Activated B cell treated with CpG ODN at 0.5 μM for 24 hours (primary cell): Measurements from ENCODE around the gene TMC5. TPM values are rescaled to one million over a fixed set of nuclear protein-coding genes. Genes with fewer than 3 reads are reported as not detected.

ENCODE experiments used
- ATAC-seq: fragments of 200-7000 bp; cut with Tn5 transposase; one replicate; pipeline ENCODE4 v1.10.0; 2021; ENCODE audit warnings: low read depth, mild to moderate bottlenecking, moderate library complexity
- CTCF ChIA-PET: fragments of 350-600 bp; sonication (Branson Sonifier 250); formaldehyde crosslinking; loops from one replicate; lab custom pipeline; 2021; ENCODE audit warnings: antibody characterized with exemption; lab: Charles Lee
- POLR2A ChIA-PET: fragments of 350-600 bp; sonication (Branson Sonifier 250); formaldehyde crosslinking; loops from one replicate; lab custom pipeline; 2021; ENCODE audit warnings: antibody characterized with exemption; lab: Charles Lee
- DNase-seq: peaks from one replicate; pipeline ENCODE4 v3.0.0; 2022
- H3K27ac Mint-ChIP-seq: one replicate; pipeline ENCODE4 v1.8.0; 2020; ENCODE audit warnings: mixed read lengths
- H3K27me3 Mint-ChIP-seq: one replicate; pipeline ENCODE4 v1.8.0; 2021; ENCODE audit warnings: mixed read lengths
- H3K36me3 Mint-ChIP-seq: one replicate; pipeline ENCODE4 v1.8.0; 2021; ENCODE audit warnings: low read depth, mixed read lengths
- H3K4me1 Mint-ChIP-seq: one replicate; pipeline ENCODE4 v1.8.0; 2021; ENCODE audit warnings: mixed read lengths
- H3K4me3 Mint-ChIP-seq: one replicate; pipeline ENCODE4 v1.8.0; 2020; ENCODE audit warnings: mild to moderate bottlenecking, mixed read lengths
- H3K9me3 Mint-ChIP-seq: one replicate; pipeline ENCODE4 v1.8.0; 2020; ENCODE audit warnings: mixed read lengths
- intact Hi-C: fragments of 100-400 bp; cut with micrococcal nuclease; formaldehyde crosslinking; loops from one replicate; pipeline ENCODE4 v1.15.1; 2024
- total RNA-seq: library from RNA; stranded (reverse); gene quantifications from 2 replicates; pipeline ENCODE4 v1.2.3, GENCODE V29; 2022
- TF ChIP-seq, protein P1 (sequence below): fragments of 200-600 bp; IDR thresholded peaks from one replicate; pipeline ENCODE4 v1.8.0; 2022; ENCODE audit warnings: antibody characterized with exemption, mild to moderate bottlenecking

The TMC5 gene
- total RNA-seq, 1 donor from 2014 or later, result not detected

DNA sequence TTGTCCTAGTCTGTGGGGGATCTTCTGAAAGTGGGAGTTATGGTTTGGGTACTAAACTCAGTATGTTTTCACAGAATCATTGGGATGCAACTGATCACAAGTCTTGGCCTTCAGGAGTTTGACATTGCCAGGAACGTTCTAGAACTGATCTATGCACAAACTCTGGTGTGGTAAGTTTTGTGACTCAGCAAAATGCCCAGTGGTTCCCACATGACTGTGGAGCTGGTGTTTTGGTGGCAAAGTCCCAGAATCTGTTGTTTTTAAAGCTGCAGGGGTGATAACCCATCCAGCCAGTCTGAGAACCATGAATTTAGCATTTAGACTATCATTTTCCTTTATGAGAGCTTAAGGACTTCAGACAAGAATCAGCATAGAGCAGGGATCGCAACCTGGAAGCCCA is 63.6 kb downstream of the TMC5 start:
- H3K4me3 Mint-ChIP-seq, result no peak overlapping the region
- no peak for DNase-seq
- H3K4me1 Mint-ChIP-seq, result no peaks in the 10 kb centered on the region
- H3K9me3 Mint-ChIP-seq, result no peaks in the 10 kb centered on the region
- ChIA-PET CTCF (interaction anchor here (1.5 kb wide), 1 partner anchor 22 kb away, joined by 3 read pairs; no protein-coding TSS in a partner anchor), POLR2A (no interaction called here)
- H3K27me3 Mint-ChIP-seq, result peaks cover 3% of the 10 kb centered on the region
- H3K36me3 Mint-ChIP-seq, result no peaks in the 10 kb centered on the region
- TF ChIP-seq, protein P1, sequence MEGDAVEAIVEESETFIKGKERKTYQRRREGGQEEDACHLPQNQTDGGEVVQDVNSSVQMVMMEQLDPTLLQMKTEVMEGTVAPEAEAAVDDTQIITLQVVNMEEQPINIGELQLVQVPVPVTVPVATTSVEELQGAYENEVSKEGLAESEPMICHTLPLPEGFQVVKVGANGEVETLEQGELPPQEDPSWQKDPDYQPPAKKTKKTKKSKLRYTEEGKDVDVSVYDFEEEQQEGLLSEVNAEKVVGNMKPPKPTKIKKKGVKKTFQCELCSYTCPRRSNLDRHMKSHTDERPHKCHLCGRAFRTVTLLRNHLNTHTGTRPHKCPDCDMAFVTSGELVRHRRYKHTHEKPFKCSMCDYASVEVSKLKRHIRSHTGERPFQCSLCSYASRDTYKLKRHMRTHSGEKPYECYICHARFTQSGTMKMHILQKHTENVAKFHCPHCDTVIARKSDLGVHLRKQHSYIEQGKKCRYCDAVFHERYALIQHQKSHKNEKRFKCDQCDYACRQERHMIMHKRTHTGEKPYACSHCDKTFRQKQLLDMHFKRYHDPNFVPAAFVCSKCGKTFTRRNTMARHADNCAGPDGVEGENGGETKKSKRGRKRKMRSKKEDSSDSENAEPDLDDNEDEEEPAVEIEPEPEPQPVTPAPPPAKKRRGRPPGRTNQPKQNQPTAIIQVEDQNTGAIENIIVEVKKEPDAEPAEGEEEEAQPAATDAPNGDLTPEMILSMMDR, result no peak
- intact Hi-C loops, result no loop called here
- ATAC-seq, result no peak
- H3K27ac Mint-ChIP-seq, result no peak overlapping the region

DNA sequence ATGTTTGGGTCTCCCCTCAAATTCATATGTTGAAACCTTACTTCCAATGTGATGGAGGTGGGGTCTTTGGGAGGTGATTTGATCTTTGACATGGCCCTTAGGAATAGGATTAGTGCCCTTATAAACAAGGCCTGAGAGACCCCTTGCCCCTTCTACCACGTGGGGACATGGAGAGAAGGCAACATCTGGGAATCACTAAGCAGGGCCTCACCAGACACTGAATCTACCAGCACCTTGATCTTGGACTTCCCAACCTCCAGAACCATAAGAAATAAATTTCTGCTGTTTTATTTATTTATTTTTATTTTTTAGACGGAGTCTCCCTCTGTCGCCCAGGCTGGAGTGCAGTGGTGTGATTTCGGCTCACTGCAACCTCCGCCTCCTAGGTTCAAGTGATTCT is 64.1 kb downstream of the TMC5 start:
- Mint-ChIP-seq H3K4me1 (no peaks in the 10 kb centered on the region), H3K27me3 (peaks cover 2% of the 10 kb centered on the region), H3K36me3 (no peaks in the 10 kb centered on the region), H3K9me3 (no peaks in the 10 kb centered on the region), H3K4me3 (no peak overlapping the region), H3K27ac (no peak overlapping the region)
- ChIA-PET POLR2A (no interaction called here), CTCF (interaction anchor here (1.5 kb wide), 1 partner anchor 21 kb away, joined by 3 read pairs; no protein-coding TSS in a partner anchor)
- ATAC-seq (no peak), DNase-seq (no peak)
- TF ChIP-seq, protein P1, result no peak
- intact Hi-C loops, result no loop called here

DNA sequence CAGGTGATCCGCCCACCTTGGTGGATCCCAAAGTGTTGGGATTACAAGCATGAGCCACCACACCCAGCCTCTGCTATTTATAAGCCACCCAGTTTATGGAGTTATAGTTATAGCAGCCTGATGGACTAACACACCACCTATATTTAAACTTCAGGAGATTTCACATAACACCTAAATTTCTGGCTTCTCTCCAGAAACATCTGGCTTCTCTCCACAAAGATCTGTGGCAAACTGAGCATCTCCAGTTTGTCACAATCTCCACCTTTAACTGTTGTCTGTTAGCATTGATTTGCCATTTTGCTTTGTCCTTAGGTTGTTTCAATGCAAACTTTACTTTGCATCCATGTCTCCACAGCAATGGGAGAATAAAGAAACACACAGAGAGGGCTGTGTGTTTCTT is 64.6 kb downstream of the TMC5 start:
- no peaks in the 10 kb centered on the region for H3K36me3 Mint-ChIP-seq

DNA sequence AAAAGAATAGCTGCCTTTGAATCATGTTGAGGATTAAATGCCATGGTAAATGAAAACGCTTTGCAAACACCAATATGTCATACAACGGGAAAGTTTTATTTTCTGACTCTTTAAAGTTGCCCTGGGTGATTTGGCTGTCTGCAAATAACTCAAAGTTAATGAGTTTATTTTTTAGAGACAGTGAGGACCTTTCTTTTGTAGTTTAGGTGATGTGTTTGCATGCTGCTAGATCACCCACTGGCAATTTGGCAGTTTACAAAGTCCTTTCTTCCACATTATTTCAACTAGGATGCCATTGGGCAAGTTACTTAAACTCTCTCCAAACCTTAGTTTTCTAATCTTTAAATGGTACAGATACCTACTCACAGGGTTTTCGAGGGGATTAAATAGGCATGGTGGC is 66.4 kb downstream of the TMC5 start:
- no peaks in the 10 kb centered on the region for H3K36me3 Mint-ChIP-seq
- POLR2A ChIA-PET, result no interaction called here
- intact Hi-C loops, result no loop called here
- H3K4me3 Mint-ChIP-seq, result no peak overlapping the region
- TF ChIP-seq, protein P1, result no peak
- DNase-seq (no peak), ATAC-seq (no peak)
- no peaks in the 10 kb centered on the region for H3K27me3 Mint-ChIP-seq
- no peaks in the 10 kb centered on the region for H3K9me3 Mint-ChIP-seq
- H3K27ac Mint-ChIP-seq, result no peak overlapping the region
- CTCF ChIA-PET, result no interaction called here
- no peaks in the 10 kb centered on the region for H3K4me1 Mint-ChIP-seq

More for the DNA sequence above, 64.6 kb downstream of the TMC5 start:
- H3K27ac Mint-ChIP-seq, result no peak overlapping the region
- intact Hi-C loops, result no loop called here
- TF ChIP-seq, protein P1, result no peak
- ChIA-PET POLR2A (no interaction called here), CTCF (interaction anchor here (1.5 kb wide), 1 partner anchor 21 kb away, joined by 3 read pairs; no protein-coding TSS in a partner anchor)
- DNase-seq, result no peak
- no peaks in the 10 kb centered on the region for H3K4me1 Mint-ChIP-seq
- peaks cover 2% of the 10 kb centered on the region for H3K27me3 Mint-ChIP-seq
- H3K9me3 Mint-ChIP-seq, result no peaks in the 10 kb centered on the region
- ATAC-seq, result no peak
- no peak overlapping the region for H3K4me3 Mint-ChIP-seq

DNA sequence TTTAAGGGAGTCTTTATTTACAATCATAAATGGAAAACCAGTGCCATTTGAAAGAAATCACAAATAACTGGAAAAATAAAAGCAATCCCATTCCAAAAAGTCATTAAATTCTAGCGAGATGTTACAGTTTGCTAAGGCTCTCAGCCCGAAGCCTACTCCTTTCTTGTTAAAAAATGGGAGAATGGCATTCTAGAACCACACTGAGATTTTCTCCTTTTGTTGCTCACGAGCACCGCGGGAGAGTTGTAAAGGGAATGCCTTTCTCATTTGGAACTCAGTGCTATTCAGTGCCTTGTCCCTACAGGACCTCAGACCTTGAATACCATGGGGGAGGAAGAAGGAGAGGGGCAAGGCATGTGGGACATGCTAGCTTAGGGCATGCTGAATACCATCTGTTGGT is 67.9 kb downstream of the TMC5 start:
- no peak overlapping the region for H3K27ac Mint-ChIP-seq
- intact Hi-C loops, result no loop called here

More for the DNA sequence above, 67.9 kb downstream of the TMC5 start:
- DNase-seq, result no peak
- TF ChIP-seq, protein P1, result no peak
- Mint-ChIP-seq H3K27me3 (no peaks in the 10 kb centered on the region), H3K4me3 (no peak overlapping the region), H3K4me1 (no peaks in the 10 kb centered on the region), H3K9me3 (no peaks in the 10 kb centered on the region), H3K36me3 (no peaks in the 10 kb centered on the region)
- ChIA-PET POLR2A (no interaction called here), CTCF (no interaction called here)
- ATAC-seq, result no peak
